Fibroblast of villous mesenchyme (primary cell): Measurements from ENCODE around the gene FLOT2. TPM values are rescaled to one million over a fixed set of nuclear protein-coding genes. Genes with fewer than 3 reads are reported as not detected.
"Not testable (repeated sequence)": the region's sequence is repeated elsewhere in the genome, so short reads cannot be mapped to it uniquely, and the experiment has no call there.

Source experiments
- DNase-seq: peaks from one replicate; pipeline ENCODE4 v3.0.0-alpha.2; 2010; ENCODE audit warnings: low read depth
- H3K4me3 ChIP-seq: 2 replicates; pipeline ENCODE4 v1.5.1; 2011; ENCODE audit warnings: low read depth, mild to moderate bottlenecking, low read length
- CTCF ChIP-seq: IDR thresholded peaks from 2 replicates; pipeline ENCODE4 v1.5.1; 2012; ENCODE audit warnings: low read depth, mild to moderate bottlenecking, low read length; ENCODE audit not compliant: insufficient read depth
- total RNA-seq: library from RNA; depleted of rRNA; stranded (reverse); fragments of >200 nt; gene quantifications from 2 replicates; pipeline ENCODE4 v1.2.3, GENCODE V29; 2012

FLOT2 gene
- total RNA-seq, 1 donor: 43.6 TPM

- DNase-seq: peak; percentile 86
- no peak for TF ChIP-seq CTCF
- H3K4me3 ChIP-seq: no peak overlapping the region
These were observed 11.2 kb upstream of the FLOT2 start for GRCh38 chr17:28908640-28909167.

GRCh38 chr17:28907709-28908475 lies 10.4 kb upstream of the FLOT2 start:
- TF ChIP-seq CTCF: no peak
- no peak for DNase-seq
- no peak overlapping the region for H3K4me3 ChIP-seq

- no peak for TF ChIP-seq CTCF
- DNase-seq: no peak
- H3K4me3 ChIP-seq: no peak overlapping the region
These were observed 9.3 kb upstream of the FLOT2 start for GRCh38 chr17:28906706-28907438.

- no peak for TF ChIP-seq CTCF
- no peak overlapping the region for H3K4me3 ChIP-seq
- DNase-seq: no peak
These were observed 8.7 kb upstream of the FLOT2 start for GRCh38 chr17:28906276-28906675.

GRCh38 chr17:28904800-28905199 lies 7.3 kb upstream of the FLOT2 start:
- no peak for TF ChIP-seq CTCF
- DNase-seq: no peak

GRCh38 chr17:28903546-28903841 lies 6.0 kb upstream of the FLOT2 start:
- H3K4me3 ChIP-seq, DNase-seq: not testable (repeated sequence)

More at GRCh38 chr17:28904800-28905199, 7.3 kb upstream of the FLOT2 start:
- H3K4me3 ChIP-seq: no peak overlapping the region

GRCh38 chr17:28902819-28903545 lies 5.4 kb upstream of the FLOT2 start, which contains the start of gene DHRS13:
DHRS13 (minus strand) TSS chr17:28903079; CDS start chr17:28902944, 135 bp downstream.
- peak; percentile 86 for DNase-seq
- H3K4me3 ChIP-seq: peak within 1 kb of the TSS; percentile 64
- TF ChIP-seq CTCF: peak; percentile 71
